ENCODE data around the gene OCA2. TPM values are rescaled to one million over a fixed set of nuclear protein-coding genes. Genes with fewer than 3 reads are reported as not detected.

Gene OCA2
- total RNA-seq, 4 donors from 2014 or later: 0.19 to 1.1 TPM; not detected in 2

- ATAC-seq (ENCODE audit: low FRiP score): no peak
- TF ChIP-seq CTCF (IDR thresholded peaks at IDR 0.05): no peak
- no peak for DNase-seq (ENCODE audit: low spot score)
Measured at GRCh38 chr15:27797765-27798164, 301.4 kb downstream of the OCA2 start.

GRCh38 chr15:27796405-27797320 is 302.5 kb downstream of the OCA2 start:
- DNase-seq (ENCODE audit: low spot score) (no peak), ATAC-seq (ENCODE audit: low FRiP score) (no peak)
- TF ChIP-seq CTCF (IDR thresholded peaks at IDR 0.05): no peak

- no peak for DNase-seq (ENCODE audit: low spot score)
- no peak for TF ChIP-seq CTCF (IDR thresholded peaks at IDR 0.05)
- ATAC-seq (ENCODE audit: low FRiP score): no peak
Measured at GRCh38 chr15:27792756-27793264, 306.3 kb downstream of the OCA2 start.

- ATAC-seq (ENCODE audit: low FRiP score) (no peak), DNase-seq (ENCODE audit: low spot score) (no peak)
- TF ChIP-seq CTCF (IDR thresholded peaks at IDR 0.05): no peak
Measured at GRCh38 chr15:27790270-27790669, 308.8 kb downstream of the OCA2 start.

GRCh38 chr15:27787931-27788330 is 311.2 kb downstream of the OCA2 start:
- no peak for DNase-seq (ENCODE audit: low spot score)
- no peak for TF ChIP-seq CTCF (IDR thresholded peaks at IDR 0.05)
- no peak for ATAC-seq (ENCODE audit: low FRiP score)

GRCh38 chr15:27784107-27784506 is 315.0 kb downstream of the OCA2 start:
- TF ChIP-seq CTCF (IDR thresholded peaks at IDR 0.05): no peak
- DNase-seq (ENCODE audit: low spot score) (no peak), ATAC-seq (ENCODE audit: low FRiP score) (no peak)

- no peak for DNase-seq (ENCODE audit: low spot score)
- ATAC-seq (ENCODE audit: low FRiP score): no peak
- no peak for TF ChIP-seq CTCF (IDR thresholded peaks at IDR 0.05)
Measured at GRCh38 chr15:27783678-27784077, 315.4 kb downstream of the OCA2 start.

Data from omental fat pad (tissue), 4 donors.